HEK293 (cell line): ENCODE results near the gene PGBD5.

Experiments
- CTCF ChIP-seq: fragments of 450-650 bp; formaldehyde crosslinking; IDR thresholded peaks from 2 replicates; pipeline ENCODE4 v1.5.1; 2016; ENCODE audit warnings: missing biosample characterization, missing genetic modification characterization
- ELK4 ChIP-seq: IDR thresholded peaks from 2 replicates; pipeline ENCODE4 v1.6.1; 2011; ENCODE audit warnings: mild to moderate bottlenecking, low read depth, low read length, borderline replicate concordance
- OVOL3 ChIP-seq: fragments of 450-650 bp; formaldehyde crosslinking; IDR thresholded peaks from 2 replicates; pipeline ENCODE4 v1.5.1; 2016; ENCODE audit warnings: missing biosample characterization, missing genetic modification characterization
- PATZ1 ChIP-seq: fragments of 450-650 bp; formaldehyde crosslinking; IDR thresholded peaks from 2 replicates; pipeline ENCODE4 v1.5.1; 2016; ENCODE audit warnings: missing biosample characterization, missing genetic modification characterization
- TCF7L2 ChIP-seq: IDR thresholded peaks from 2 replicates; pipeline ENCODE4 v1.6.1; 2011; ENCODE audit warnings: low read depth, mild to moderate bottlenecking, inconsistent platforms, low read length, moderate library complexity, borderline replicate concordance
- ZNF26 ChIP-seq: fragments of 450-650 bp; formaldehyde crosslinking; IDR thresholded peaks from 2 replicates; pipeline ENCODE4 v1.5.1; 2016; ENCODE audit warnings: missing biosample characterization, missing genetic modification characterization
- ZNF768 ChIP-seq: fragments of 450-650 bp; formaldehyde crosslinking; IDR thresholded peaks from 2 replicates; pipeline ENCODE4 v1.5.1; 2018; ENCODE audit warnings: missing biosample characterization, mild to moderate bottlenecking, missing genetic modification characterization

GRCh38 chr1:230321341-230321740, 104.8 kb downstream of the PGBD5 start:
- TF ChIP-seq CTCF (tag by site-specific recombination) (no peak), ZNF768 (tag by site-specific recombination) (no peak), PATZ1 (tag by site-specific recombination) (no peak), OVOL3 (tag by site-specific recombination) (no peak), TCF7L2 (no peak), ZNF26 (tag by site-specific recombination) (no peak), ELK4 (no peak)
